ENCODE results near the gene USP13. TPM values are rescaled to one million over a fixed set of nuclear protein-coding genes. Genes with fewer than 3 reads are reported as not detected.

USP13 gene
- total and polyA plus RNA-seq, 2 of the 13 experiments (the other 11 are each of a cell fraction or from before 2014, with no cell fraction given), result 15.9 to 36.7 TPM

DNA sequence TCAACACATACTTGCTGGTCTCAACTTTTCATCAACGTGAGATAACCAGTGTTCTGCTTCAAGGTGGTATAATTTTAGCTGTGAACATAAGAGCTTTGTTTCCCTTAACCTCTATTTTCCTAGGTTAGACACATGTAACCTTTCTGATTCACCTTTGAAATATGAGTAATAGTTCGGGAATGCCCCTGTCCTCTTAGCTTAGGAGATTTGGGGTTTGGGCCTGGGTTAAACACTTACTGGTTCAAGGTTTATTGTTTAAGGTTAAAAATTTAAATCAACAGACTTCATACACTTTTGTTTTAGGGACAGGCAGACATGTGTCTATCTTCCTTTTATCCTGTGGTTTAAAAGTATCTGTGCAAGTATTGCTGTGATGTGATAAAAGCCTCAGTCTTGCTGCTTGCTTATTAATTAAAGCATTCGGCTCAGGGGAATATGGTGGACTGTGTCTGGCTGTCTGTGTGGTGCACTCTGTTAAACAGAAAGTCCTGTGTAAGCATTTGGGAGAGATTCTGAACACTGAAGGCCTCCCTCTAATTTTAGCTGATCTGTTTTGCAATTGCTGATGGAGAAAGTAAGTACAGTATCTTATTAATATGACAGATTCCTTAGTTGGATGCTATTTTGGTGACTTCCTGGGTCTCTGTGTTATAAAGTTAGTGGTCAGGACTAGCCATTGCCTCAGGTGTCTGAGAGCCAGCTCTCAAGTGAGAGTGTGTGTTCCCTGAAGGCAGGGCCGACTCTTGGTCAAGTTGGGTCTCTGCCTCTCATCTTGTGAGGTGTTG is 81.8 kb downstream of the USP13 start (continued):
- no peak for TF ChIP-seq ZXDC (CRISPR knock-in tag; IDR thresholded peaks at IDR 0.05)
- TF ChIP-seq MIXL1 (CRISPR knock-in tag; IDR thresholded peaks at IDR 0.05), result peak; percentile 72; the same call in 1 of the 2 replicates
- TF ChIP-seq RARA (CRISPR knock-in tag; IDR thresholded peaks at IDR 0.05), result peak; percentile 92
- TF ChIP-seq PCBP2 (optimal IDR thresholded peaks at IDR 0.05; ENCODE audit: low read depth, low read length, poor library complexity, severe bottlenecking), result no peak
- TF ChIP-seq ZBED4 (CRISPR knock-in tag; IDR thresholded peaks at IDR 0.05; ENCODE audit: borderline replicate concordance), result peak; percentile 66; the same call in 1 of the 2 replicates
- peak; percentile 45; the same call in 1 of the 2 replicates for TF ChIP-seq ZNF670 (CRISPR knock-in tag; IDR thresholded peaks at IDR 0.05; ENCODE audit: borderline replicate concordance)
- TF ChIP-seq ZNF629 (CRISPR knock-in tag; conservative IDR thresholded peaks at IDR 0.05), result 0 out of 2 replicates have a peak, but pooled peaks have one; percentile 12
- 0 out of 2 replicates have a peak, but pooled peaks have one; percentile 21 for TF ChIP-seq ZNF331 (CRISPR knock-in tag; IDR thresholded peaks at IDR 0.05)
- no peak for TF ChIP-seq ZNF704 (CRISPR knock-in tag; IDR thresholded peaks at IDR 0.05; ENCODE audit: borderline replicate concordance)
- TF ChIP-seq RFX5 (IDR thresholded peaks at IDR 0.05; ENCODE audit: low read depth, low read length), result no peak
- TF ChIP-seq, protein P1, sequence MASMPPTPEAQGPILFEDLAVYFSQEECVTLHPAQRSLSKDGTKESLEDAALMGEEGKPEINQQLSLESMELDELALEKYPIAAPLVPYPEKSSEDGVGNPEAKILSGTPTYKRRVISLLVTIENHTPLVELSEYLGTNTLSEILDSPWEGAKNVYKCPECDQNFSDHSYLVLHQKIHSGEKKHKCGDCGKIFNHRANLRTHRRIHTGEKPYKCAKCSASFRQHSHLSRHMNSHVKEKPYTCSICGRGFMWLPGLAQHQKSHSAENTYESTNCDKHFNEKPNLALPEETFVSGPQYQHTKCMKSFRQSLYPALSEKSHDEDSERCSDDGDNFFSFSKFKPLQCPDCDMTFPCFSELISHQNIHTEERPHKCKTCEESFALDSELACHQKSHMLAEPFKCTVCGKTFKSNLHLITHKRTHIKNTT (CRISPR knock-in tag; IDR thresholded peaks at IDR 0.05), result no peak
- no peak for TF ChIP-seq ARID2 (CRISPR knock-in tag; IDR thresholded peaks at IDR 0.05; ENCODE audit: borderline replicate concordance)
- TF ChIP-seq PITX1 (CRISPR knock-in tag; IDR thresholded peaks at IDR 0.05), result 0 out of 2 replicates have a peak, but pooled peaks have one; percentile 30
- no peak for TF ChIP-seq SMARCE1 (IDR thresholded peaks at IDR 0.05; ENCODE audit: borderline replicate concordance)
- TF ChIP-seq KAT8 (CRISPR knock-in tag; IDR thresholded peaks at IDR 0.05), result 0 out of 2 replicates have a peak, but pooled peaks have one; percentile 38
- TF ChIP-seq ARNTL (CRISPR knock-in tag; IDR thresholded peaks at IDR 0.05), result peak; percentile 51; the same call in 1 of the 2 replicates
- TF ChIP-seq PPARG (CRISPR knock-in tag; conservative IDR thresholded peaks at IDR 0.05), result peak; percentile 85
- peak; percentile 68; the same call in 1 of the 2 replicates for TF ChIP-seq GFI1 (CRISPR knock-in tag; IDR thresholded peaks at IDR 0.05; ENCODE audit: borderline replicate concordance)
- peak; percentile 61; the same call in 1 of the 2 replicates for TF ChIP-seq ETV5 (CRISPR knock-in tag; IDR thresholded peaks at IDR 0.05; ENCODE audit: borderline replicate concordance)

Measured in HepG2 (cell line).